Activated T-helper 1 cell treated with Interleukin-2 at 50 U/mL for 16 hours (primary cell): ENCODE results near the gene HMGCS2.
A peak's percentile ranks its signal among the peaks of the same experiment; 100 is the strongest.

Experiments
- DNase-seq: peaks from one replicate; pipeline ENCODE4 v3.0.0-alpha.2; 2020; ENCODE audit warnings: low read depth

HMGCS2 gene

GRCh38 chr1:119768778-119769177 lies at the start of gene HMGCS2:
Gene HMGCS2, minus strand, starts transcription at chr1:119768905. Its CDS starts 61 bp downstream, at chr1:119768844.
- no peak for DNase-seq

- no peak for DNase-seq
Observed at GRCh38 chr1:119818181-119818580, 49.5 kb upstream of the HMGCS2 start.

- no peak for DNase-seq
Observed at GRCh38 chr1:119816407-119816806, 47.7 kb upstream of the HMGCS2 start.

- DNase-seq: no peak
Observed at GRCh38 chr1:119815928-119816327, 47.2 kb upstream of the HMGCS2 start.

DNA sequence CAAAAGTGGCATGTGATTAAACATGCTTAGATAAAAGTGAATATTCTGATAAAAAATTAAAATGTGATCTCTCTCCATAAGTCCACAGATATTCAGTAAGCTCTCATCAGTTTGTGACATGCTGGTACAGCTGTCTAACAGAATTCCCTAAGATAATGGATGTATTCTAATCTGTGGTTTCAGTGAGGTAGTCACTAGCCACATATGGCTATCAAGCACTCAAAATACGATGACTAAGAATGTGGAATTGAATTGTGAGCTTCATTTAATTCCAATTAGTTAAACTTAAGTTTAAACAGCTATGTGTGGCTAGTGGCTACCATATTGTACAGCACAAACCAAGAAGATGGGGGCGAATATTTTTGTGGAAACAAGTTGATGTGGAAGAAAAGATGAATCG lies 46.7 kb upstream of the HMGCS2 start:
- no peak for DNase-seq

- DNase-seq: no peak
Observed at GRCh38 chr1:119814288-119814687, 45.6 kb upstream of the HMGCS2 start.

DNA sequence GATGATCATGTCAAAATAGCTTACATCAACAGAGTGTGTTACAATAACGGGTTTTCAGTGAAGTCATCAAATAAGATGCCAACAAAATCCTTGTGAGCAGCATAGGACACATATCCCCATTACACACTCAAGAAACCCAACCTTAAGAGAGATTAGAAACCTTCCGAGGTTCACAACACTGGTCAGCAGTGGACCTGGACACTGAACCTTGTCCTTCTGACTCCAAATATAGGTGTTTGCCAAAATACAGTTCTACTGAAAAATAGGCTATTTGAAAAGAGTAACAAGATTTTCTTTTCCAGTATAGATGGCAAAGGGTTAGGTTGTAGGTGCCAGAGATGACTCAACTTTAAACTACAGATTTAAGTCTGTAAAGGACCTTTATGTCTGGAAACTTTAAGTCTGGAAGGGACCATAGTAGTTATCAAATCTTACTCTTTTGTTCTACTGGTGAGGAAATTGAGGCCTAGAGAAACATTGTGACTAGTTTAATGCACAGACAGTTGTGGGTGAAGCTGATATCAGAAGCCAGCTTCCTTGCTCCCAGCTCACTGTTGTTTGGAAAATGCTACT lies 43.4 kb upstream of the HMGCS2 start:
- DNase-seq: no peak

DNA sequence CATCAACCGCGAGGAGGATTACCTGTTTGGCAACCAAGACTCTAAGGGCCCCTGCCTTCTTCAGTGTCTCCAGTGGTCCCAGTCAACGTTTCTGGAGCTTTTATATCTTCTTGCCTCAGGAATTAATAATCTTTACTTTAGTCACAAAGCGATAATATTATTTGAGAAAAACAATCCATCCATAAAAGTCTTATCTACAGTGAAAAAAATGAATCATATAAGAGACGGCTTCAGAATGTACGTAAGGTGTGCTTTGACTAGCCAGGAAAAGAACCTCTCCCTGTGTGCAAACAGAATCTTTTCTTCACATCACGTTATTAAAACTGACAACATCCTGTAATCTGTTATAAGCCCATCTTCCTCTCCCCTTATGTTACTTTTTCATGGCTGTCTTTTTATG lies 42.7 kb upstream of the HMGCS2 start, which contains the start of gene REG4:
TSS of gene REG4 (minus strand) at position 74 of the 400 bp plus-strand sequence. CDS start 2,691 bp downstream, outside the sequence.
- no peak for DNase-seq

DNA sequence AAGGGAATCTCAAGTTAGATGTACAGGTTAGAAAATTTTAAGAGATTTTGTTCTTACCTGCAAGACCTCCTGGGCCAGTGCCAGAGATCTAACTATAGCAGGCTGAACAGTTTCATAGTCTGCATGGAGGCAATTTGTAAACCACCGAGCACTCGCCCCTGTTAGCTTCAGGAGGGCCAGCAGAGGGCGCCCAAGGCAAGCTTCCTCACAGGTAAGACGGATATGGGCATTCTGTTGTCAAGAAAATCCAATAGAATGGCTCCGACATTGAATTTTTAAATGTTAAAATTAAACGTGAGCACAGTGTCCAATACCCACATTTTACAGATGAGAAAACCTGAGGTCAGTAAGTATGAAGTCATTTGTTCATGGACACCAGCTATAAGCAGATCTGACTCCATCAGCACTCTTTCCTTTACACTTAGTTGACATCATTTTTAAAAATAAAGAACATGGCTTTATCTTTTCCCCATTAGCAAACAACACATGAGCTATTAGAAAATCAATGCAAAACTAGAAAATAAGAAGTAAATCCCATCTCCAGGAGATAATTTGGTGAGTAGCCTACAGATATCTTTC lies 40.4 kb upstream of the HMGCS2 start:
- DNase-seq: peak; percentile 38

DNA sequence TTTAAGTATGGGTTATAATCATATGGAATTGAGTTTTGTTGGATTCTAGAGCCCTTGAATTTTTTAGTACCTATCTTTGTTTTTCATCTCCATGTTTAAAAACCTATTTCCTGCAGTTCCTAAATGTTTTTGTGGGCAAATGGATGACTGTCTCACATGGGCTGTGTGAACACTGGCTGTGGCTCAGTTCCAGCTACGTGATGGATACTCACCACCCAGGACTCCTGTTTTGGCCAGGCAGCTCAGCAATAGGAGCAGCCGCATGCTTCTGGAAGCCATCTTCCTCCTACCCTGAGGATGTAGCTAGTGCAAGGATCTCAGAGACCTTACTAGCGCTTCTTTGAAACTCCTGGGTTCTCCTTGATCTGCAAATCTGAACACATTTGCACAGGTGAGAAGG lies 39.8 kb upstream of the HMGCS2 start:
- no peak for DNase-seq

- no peak for DNase-seq
Observed at GRCh38 chr1:119806489-119806888, 37.8 kb upstream of the HMGCS2 start.

DNA sequence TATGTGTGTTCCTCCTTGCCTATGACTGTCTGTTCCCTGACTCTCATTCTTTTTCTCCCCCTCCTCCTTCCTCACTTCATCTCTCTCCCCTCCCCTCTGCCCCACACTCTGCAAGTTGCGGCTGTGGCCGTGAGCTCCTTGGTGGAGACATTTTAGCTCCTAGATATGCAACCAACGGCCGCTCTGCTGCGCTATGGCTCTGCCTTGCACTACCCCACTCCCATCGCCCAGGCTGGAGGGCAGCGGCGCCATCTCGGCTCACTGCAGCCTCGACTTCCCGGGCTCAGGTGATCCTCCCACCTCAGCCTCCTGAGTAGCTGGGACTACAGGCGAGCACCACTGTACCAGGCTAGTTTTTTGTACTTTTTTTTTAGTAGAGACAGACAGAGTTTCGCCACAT lies 37.0 kb upstream of the HMGCS2 start:
- no peak for DNase-seq

- DNase-seq: no peak
Observed at GRCh38 chr1:119805247-119805646, 36.5 kb upstream of the HMGCS2 start.

DNA sequence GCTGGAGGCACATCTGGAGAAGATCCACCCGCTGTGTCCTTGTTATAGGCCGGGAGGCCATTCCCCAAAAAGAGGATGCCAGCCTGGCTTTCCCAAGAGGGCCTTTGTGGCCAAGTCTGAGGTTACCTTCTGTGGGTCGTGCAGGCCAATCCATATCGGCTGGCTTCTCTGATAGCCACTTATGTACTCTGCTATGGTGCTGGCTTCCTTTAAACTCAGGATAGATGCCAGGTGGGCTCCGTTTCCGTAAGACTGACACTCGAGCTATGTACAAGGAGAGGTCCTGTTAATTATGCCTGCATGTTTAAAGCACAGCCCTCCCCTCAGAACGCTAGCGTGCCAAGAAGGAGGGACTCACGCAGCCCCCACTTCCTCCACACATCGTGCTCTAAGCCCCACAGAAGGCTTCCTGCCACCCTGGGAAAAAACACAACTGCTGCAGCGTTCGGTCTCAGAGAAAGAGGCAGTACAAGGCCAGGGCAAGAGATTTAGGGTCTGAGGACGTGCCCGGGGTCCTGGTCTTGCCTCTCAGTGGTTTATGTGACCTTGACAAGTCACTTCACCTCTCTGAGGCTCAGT lies 31.0 kb upstream of the HMGCS2 start:
- no peak for DNase-seq

DNA sequence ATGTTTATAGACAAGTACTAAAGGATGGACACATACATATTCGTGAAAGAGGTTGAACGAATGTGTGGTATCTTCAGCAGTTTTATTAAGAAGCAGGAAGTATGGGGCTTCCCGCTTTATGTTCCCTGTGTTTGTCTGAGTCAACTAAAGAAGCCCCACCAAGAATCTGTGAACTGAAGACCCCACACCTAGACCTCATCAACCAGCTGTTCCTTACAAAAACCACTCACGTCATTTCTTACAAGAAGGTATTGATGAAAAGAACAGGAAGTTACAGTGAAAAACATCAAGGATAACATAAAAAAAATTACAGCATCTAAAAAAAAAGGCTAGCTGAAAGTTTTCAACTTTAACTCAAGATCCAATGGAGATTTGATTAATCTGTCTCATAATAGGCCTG lies 30.3 kb upstream of the HMGCS2 start:
- no peak for DNase-seq

DNA sequence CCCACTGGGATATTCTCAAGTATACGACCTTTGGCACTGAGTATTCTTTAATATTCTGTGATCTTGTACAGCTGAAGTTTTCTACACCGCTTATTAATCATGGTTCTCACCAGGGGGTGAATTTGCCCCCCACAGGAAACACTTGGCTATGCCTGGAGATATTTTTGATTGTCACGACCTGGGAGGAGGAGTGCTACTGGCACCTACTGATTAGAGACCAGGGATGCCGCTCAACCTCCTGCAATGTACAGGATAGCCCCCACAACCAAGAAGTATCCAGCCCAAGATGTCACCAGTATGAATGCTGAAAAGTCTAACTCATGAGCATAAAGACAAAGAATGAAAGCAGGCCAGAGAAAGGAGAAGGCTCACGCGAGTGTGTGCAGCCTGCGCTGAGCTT lies 28.9 kb upstream of the HMGCS2 start:
- DNase-seq: no peak

GRCh38 chr1:119797162-119797561 lies 28.5 kb upstream of the HMGCS2 start:
- no peak for DNase-seq

- no peak for DNase-seq
Observed at GRCh38 chr1:119795261-119796200, 26.8 kb upstream of the HMGCS2 start.

DNA sequence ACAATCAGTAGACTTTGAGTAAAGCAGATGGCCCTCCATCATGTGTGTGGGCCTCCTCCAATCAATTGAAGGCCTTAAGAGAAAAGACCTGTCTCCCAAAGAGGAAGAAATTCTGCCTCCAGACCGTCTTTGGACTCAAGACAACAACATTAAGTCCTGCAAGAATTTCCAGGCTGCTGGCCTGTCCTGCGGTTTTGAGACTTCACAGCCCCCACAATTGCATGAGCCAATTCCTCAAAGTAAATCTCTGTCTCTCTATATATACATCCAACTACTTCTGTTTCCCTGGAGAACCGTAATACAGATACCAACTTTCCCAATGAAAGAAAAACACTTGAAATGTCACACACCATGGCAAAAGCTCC lies 26.2 kb upstream of the HMGCS2 start:
- DNase-seq: no peak

DNA sequence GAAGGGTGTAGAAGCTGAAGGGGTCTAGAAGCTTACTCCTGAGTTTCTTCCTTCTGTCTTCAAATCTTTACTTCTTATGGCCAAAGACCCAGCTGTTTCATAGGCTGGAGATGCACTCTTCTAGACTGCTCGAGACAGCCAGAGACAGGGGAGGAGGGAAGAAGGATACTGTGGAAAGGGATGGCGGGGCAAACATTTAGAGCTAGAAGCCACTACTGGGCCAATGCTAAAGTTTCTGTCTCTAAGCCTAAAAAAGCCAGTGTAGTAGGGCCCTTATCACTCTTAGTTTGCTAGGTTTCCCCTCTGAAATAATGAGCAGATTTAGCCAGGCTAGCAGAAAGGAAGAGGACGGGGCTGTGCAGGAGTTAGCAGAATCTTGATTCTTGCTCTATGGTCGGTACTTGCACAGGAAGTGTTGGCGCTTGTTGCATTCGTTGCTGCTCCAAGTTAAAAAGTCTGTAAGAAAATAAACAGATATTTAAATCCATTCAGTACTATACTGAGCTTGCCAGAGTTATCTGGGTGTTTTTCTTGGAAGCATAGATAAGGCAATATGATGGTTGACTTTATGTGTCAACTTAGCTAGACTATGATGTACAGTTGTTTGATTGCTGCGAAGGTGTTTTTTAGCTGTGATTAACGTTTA lies 25.6 kb upstream of the HMGCS2 start:
- no peak for DNase-seq

- no peak for DNase-seq
Observed at GRCh38 chr1:119791377-119791776, 22.7 kb upstream of the HMGCS2 start.
